SKM-1 treated with dmso at 0.1 percent for 144 hours (cell line): ENCODE data around the gene GPC6.

Experiments used
- DNase-seq: peaks from one replicate; lab custom pipeline; 2025; ENCODE audit not compliant: unreplicated experiment; lab: John Stamatoyannopoulos, UW

GPC6 gene

GRCh38 chr13:93811738-93812112 is 585.1 kb downstream of the GPC6 start:
- no peak for DNase-seq

GRCh38 chr13:93814658-93815057 is 588.1 kb downstream of the GPC6 start:
- DNase-seq = no peak

- DNase-seq = no peak
Observed at GRCh38 chr13:93818345-93818744, 591.7 kb downstream of the GPC6 start.

- no peak for DNase-seq
Observed at GRCh38 chr13:93819331-93819890, 592.8 kb downstream of the GPC6 start.

- DNase-seq = no peak
Observed at GRCh38 chr13:93824286-93824685, 597.7 kb downstream of the GPC6 start.

GRCh38 chr13:93834051-93834450 is 607.4 kb downstream of the GPC6 start:
- no peak for DNase-seq

GRCh38 chr13:93843082-93843481 is 616.5 kb downstream of the GPC6 start:
- DNase-seq = no peak

- DNase-seq = no peak
Observed at GRCh38 chr13:93847162-93847561, 620.6 kb downstream of the GPC6 start.

GRCh38 chr13:93848247-93848646 is 621.6 kb downstream of the GPC6 start:
- no peak for DNase-seq

- no peak for DNase-seq
Observed at GRCh38 chr13:93851236-93851635, 624.6 kb downstream of the GPC6 start.

- DNase-seq = no peak
Observed at GRCh38 chr13:93853912-93854311, 627.3 kb downstream of the GPC6 start.

- no peak for DNase-seq
Observed at GRCh38 chr13:93857126-93857525, 630.5 kb downstream of the GPC6 start.

GRCh38 chr13:93859716-93860115 is 633.1 kb downstream of the GPC6 start:
- DNase-seq = no peak

- DNase-seq = no peak
Observed at GRCh38 chr13:93861818-93862217, 635.2 kb downstream of the GPC6 start.

- DNase-seq = no peak
Observed at GRCh38 chr13:93862259-93862658, 635.7 kb downstream of the GPC6 start.

GRCh38 chr13:93865235-93865634 is 638.6 kb downstream of the GPC6 start:
- DNase-seq = no peak

- DNase-seq = no peak
Observed at GRCh38 chr13:93867481-93867880, 640.9 kb downstream of the GPC6 start.

- no peak for DNase-seq
Observed at GRCh38 chr13:93872376-93872775, 645.8 kb downstream of the GPC6 start.

GRCh38 chr13:93872786-93873347 is 646.3 kb downstream of the GPC6 start:
- no peak for DNase-seq

GRCh38 chr13:93875547-93875946 is 648.9 kb downstream of the GPC6 start:
- no peak for DNase-seq

GRCh38 chr13:93876236-93876635 is 649.6 kb downstream of the GPC6 start:
- DNase-seq = no peak

GRCh38 chr13:93878675-93879074 is 652.1 kb downstream of the GPC6 start:
- no peak for DNase-seq

- DNase-seq = no peak
Observed at GRCh38 chr13:93881411-93881810, 654.8 kb downstream of the GPC6 start.
